ENCODE data around the gene CUL1. TPM values are rescaled to one million over a fixed set of nuclear protein-coding genes. Genes with fewer than 3 reads are reported as not detected.

CUL1 gene
- total RNA-seq, 1 donor from 2014 or later: 40.5 TPM

DNA sequence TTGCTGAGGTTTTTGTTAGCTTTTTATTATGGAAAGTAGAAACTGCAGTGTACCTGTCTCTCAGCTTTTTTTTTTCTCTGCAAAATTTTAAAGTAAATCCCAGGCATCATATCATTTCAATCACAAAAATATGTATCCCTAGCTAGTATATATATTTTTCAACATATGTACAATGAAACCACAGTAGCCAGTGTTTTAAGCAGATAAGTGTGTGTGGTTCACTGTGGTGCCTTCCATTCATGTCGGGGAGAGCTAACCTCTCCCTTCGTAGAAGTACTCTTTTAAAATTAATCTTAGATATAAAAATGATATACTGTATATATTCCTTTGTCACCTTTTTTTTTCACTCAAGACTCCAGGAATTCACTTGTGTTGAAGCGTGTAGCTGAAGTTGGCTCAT, 22.7 kb downstream of the CUL1 start:
- no peaks in the 10 kb centered on the region for H3K27me3 ChIP-seq (ENCODE audit: control insufficient read depth, insufficient read depth, low read length)
- no peak for TF ChIP-seq CTCF (IDR thresholded peaks at IDR 0.05; ENCODE audit: insufficient read depth, low read length, severe bottlenecking)
- H3K36me3 ChIP-seq (ENCODE audit: control insufficient read depth, insufficient read depth, low read length): peaks cover 2% of the 10 kb centered on the region
- H3K4me3 ChIP-seq (ENCODE audit: low read depth, low read length): no peak overlapping the region
- FAIRE-seq: no peak
- DNase-seq (ENCODE audit: low read depth): no peak

DNA sequence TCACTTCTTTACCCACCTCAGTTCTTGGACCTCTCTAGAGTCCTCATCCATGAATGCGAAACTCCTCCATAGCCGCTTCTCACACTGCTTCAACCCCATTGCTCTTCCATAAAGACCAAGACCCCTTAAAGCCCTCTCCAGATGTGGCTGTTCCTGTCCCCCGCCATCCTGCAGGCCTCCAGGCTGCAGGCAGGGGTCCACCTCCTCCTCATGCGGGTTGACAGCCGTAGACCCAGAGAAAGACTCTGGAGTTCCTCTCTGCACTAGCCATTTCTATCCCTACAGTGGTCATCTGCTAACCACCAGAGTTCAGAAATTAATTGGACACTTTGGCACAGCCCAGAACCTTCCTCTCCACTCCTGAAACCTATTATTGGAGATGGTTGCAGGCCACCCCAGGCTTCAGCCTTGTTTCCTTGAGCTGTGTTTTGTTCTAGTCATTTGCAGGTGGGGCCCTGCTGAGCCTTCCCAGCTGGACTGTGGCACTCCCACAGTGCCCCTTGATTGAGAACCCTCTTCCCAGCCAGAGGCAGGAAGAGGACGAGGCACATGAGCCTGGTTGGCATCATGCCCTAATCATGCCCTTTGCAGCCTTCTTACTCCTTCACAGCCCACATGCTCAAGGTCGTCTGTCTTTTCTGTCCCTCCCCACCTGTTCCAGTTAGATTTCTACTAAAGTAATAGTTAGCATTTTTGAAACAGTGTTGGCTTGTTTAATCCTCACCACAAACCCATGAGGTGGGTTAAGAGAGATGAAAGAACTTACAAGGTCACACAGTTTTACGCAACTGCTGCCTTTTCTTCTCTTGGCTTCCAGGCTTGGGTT, 23.9 kb downstream of the CUL1 start:
- H3K4me3 ChIP-seq (ENCODE audit: low read depth, low read length): no peak overlapping the region
- FAIRE-seq (no peak), DNase-seq (ENCODE audit: low read depth) (no peak)
- peaks cover 2% of the 10 kb centered on the region for H3K36me3 ChIP-seq (ENCODE audit: control insufficient read depth, insufficient read depth, low read length)
- TF ChIP-seq CTCF (IDR thresholded peaks at IDR 0.05; ENCODE audit: insufficient read depth, low read length, severe bottlenecking): no peak
- H3K27me3 ChIP-seq (ENCODE audit: control insufficient read depth, insufficient read depth, low read length): no peaks in the 10 kb centered on the region

- FAIRE-seq (no peak), DNase-seq (ENCODE audit: low read depth) (no peak)
- no peak overlapping the region for H3K4me3 ChIP-seq (ENCODE audit: low read depth, low read length)
- no peaks in the 10 kb centered on the region for H3K27me3 ChIP-seq (ENCODE audit: control insufficient read depth, insufficient read depth, low read length)
- TF ChIP-seq CTCF (IDR thresholded peaks at IDR 0.05; ENCODE audit: insufficient read depth, low read length, severe bottlenecking): no peak
- peaks cover 2% of the 10 kb centered on the region for H3K36me3 ChIP-seq (ENCODE audit: control insufficient read depth, insufficient read depth, low read length)
Observed at GRCh38 chr7:148723166-148723559, 24.5 kb downstream of the CUL1 start.

GRCh38 chr7:148723846-148724245, 25.1 kb downstream of the CUL1 start:
- FAIRE-seq: no peak
- H3K36me3 ChIP-seq (ENCODE audit: control insufficient read depth, insufficient read depth, low read length): peaks cover 2% of the 10 kb centered on the region
- no peak for TF ChIP-seq CTCF (IDR thresholded peaks at IDR 0.05; ENCODE audit: insufficient read depth, low read length, severe bottlenecking)
- no peak overlapping the region for H3K4me3 ChIP-seq (ENCODE audit: low read depth, low read length)
- no peaks in the 10 kb centered on the region for H3K27me3 ChIP-seq (ENCODE audit: control insufficient read depth, insufficient read depth, low read length)
- no peak for DNase-seq (ENCODE audit: low read depth)

- no peaks in the 10 kb centered on the region for H3K27me3 ChIP-seq (ENCODE audit: control insufficient read depth, insufficient read depth, low read length)
- no peak overlapping the region for H3K4me3 ChIP-seq (ENCODE audit: low read depth, low read length)
- FAIRE-seq: no peak
- no peak for TF ChIP-seq CTCF (IDR thresholded peaks at IDR 0.05; ENCODE audit: insufficient read depth, low read length, severe bottlenecking)
- peaks cover 2% of the 10 kb centered on the region for H3K36me3 ChIP-seq (ENCODE audit: control insufficient read depth, insufficient read depth, low read length)
- DNase-seq (ENCODE audit: low read depth): no peak
Observed at GRCh38 chr7:148726385-148726784, 27.7 kb downstream of the CUL1 start.

All from bronchial epithelial cell (primary cell).